Fibroblast of peridontal ligament (primary cell): ENCODE measurements around the gene LBX1.
"Not testable (repeated sequence)": the region's sequence is repeated elsewhere in the genome, so short reads cannot be mapped to it uniquely, and the experiment has no call there.

Experiments used
- DNase-seq: peaks from one replicate; pipeline ENCODE4 v3.0.0-alpha.2; 2010; ENCODE audit errors: extremely low read depth

The LBX1 gene

GRCh38 chr10:101202667-101203066 lies 26.6 kb downstream of the LBX1 start:
- DNase-seq, result not testable (repeated sequence)

- not testable (repeated sequence) for DNase-seq
These were observed 30.8 kb downstream of the LBX1 start for GRCh38 chr10:101198326-101198977.

GRCh38 chr10:101195921-101196320 lies 33.3 kb downstream of the LBX1 start:
- DNase-seq, result no peak

GRCh38 chr10:101189461-101190401 lies 39.5 kb downstream of the LBX1 start:
- no peak for DNase-seq

- no peak for DNase-seq
These were observed 40.3 kb downstream of the LBX1 start for GRCh38 chr10:101188942-101189341.

GRCh38 chr10:101183458-101184183 lies 45.6 kb downstream of the LBX1 start:
- DNase-seq, result no peak

- DNase-seq, result no peak
These were observed 46.3 kb downstream of the LBX1 start for GRCh38 chr10:101182936-101183335.
